Measurements from ENCODE around the gene SUSD4. TPM values are rescaled to one million over a fixed set of nuclear protein-coding genes. Genes with fewer than 3 reads are reported as not detected.

The SUSD4 gene
- polyA plus RNA-seq, 2 of the 4 experiments (the other 2 are of a cell fraction): 0.61 to 0.85 TPM

DNA sequence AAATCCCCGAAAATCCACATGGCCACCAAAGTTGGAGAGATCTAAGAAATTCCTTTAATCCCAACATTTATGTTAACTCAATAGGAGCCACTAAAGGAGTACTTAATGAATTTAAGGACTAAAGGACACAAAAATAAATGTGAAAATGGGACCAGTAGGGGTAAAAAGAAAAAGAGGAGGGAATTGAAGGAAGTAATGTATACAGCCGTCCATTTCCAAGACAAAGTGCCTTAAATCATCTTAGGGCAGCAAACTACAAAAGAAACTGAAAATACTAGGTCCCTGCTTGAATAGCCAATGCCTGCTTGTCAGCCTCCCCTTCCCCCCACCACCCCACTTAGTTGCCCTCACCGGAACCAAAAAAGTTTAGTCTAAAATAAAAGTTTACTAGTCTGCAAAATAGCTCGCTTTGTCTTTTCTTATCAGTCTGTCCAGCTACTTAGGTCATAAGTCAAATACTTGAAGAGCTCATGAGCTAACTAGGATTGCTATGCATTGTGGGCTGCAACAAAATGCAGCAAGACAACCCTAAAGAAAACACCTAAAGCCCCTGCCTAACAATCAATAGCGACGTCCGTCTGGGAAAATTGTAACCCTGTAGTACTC lies 154.6 kb downstream of the SUSD4 start:
- ATAC-seq (no peak), FAIRE-seq (no peak)
- CTCF ChIA-PET: no interaction called here

GRCh38 chr1:223208164-223209076 lies 155.6 kb downstream of the SUSD4 start:
- FAIRE-seq (no peak), DNase-seq (ENCODE audit: low read depth in 1 of 2, low spot score in 1 of 2) (no peak), ATAC-seq (no peak)
- no peaks in the 10 kb centered on the region for H3K4me1 ChIP-seq
- no peaks in the 10 kb centered on the region for H3K9me3 ChIP-seq
- no peak overlapping the region for H3K4me2 ChIP-seq
- no peak overlapping the region for H3K27ac ChIP-seq
- WGBS (ENCODE audit: missing lambda C conversion rate): 69% methylated on average over 13 of the region's 13 CpGs
- CTCF ChIA-PET: no interaction called here
- no peak overlapping the region for H3K4me3 ChIP-seq
- TF ChIP-seq SMC3 (IDR thresholded peaks at IDR 0.05) (no peak), ZFP36 (IDR thresholded peaks at IDR 0.05; ENCODE audit: borderline replicate concordance, partially characterized antibody) (no peak), FOSB (CRISPR knock-in tag; IDR thresholded peaks at IDR 0.05) (no peak), RNF2 (IDR thresholded peaks at IDR 0.05; ENCODE audit: borderline replicate concordance, low read depth) (no peak), HOXB13 (CRISPR knock-in tag; IDR thresholded peaks at IDR 0.05; ENCODE audit: low read depth) (no peak), NFE2L2 (conservative IDR thresholded peaks at IDR 0.05; ENCODE audit: low read length) (no peak), ATOH8 (CRISPR knock-in tag; IDR thresholded peaks at IDR 0.05; ENCODE audit: low read depth) (no peak), RFX5 (IDR thresholded peaks at IDR 0.05) (no peak), PHF8 (IDR thresholded peaks at IDR 0.05; ENCODE audit: borderline replicate concordance, low read depth) (no peak), CBX2 (IDR thresholded peaks at IDR 0.05; ENCODE audit: borderline replicate concordance, low read depth) (no peak)
- TF ChIP-seq, protein P1, sequence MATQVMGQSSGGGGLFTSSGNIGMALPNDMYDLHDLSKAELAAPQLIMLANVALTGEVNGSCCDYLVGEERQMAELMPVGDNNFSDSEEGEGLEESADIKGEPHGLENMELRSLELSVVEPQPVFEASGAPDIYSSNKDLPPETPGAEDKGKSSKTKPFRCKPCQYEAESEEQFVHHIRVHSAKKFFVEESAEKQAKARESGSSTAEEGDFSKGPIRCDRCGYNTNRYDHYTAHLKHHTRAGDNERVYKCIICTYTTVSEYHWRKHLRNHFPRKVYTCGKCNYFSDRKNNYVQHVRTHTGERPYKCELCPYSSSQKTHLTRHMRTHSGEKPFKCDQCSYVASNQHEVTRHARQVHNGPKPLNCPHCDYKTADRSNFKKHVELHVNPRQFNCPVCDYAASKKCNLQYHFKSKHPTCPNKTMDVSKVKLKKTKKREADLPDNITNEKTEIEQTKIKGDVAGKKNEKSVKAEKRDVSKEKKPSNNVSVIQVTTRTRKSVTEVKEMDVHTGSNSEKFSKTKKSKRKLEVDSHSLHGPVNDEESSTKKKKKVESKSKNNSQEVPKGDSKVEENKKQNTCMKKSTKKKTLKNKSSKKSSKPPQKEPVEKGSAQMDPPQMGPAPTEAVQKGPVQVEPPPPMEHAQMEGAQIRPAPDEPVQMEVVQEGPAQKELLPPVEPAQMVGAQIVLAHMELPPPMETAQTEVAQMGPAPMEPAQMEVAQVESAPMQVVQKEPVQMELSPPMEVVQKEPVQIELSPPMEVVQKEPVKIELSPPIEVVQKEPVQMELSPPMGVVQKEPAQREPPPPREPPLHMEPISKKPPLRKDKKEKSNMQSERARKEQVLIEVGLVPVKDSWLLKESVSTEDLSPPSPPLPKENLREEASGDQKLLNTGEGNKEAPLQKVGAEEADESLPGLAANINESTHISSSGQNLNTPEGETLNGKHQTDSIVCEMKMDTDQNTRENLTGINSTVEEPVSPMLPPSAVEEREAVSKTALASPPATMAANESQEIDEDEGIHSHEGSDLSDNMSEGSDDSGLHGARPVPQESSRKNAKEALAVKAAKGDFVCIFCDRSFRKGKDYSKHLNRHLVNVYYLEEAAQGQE (IDR thresholded peaks at IDR 0.05): no peak
- POLR2A ChIA-PET: no interaction called here

More for the DNA sequence above, 154.6 kb downstream of the SUSD4 start:
- DNase-seq (ENCODE audit: low read depth in 1 of 2, low spot score in 1 of 2): no peak
- Histone ChIP-seq H3K9me3 (no peaks in the 10 kb centered on the region), H3K4me3 (no peak overlapping the region), H3K4me2 (no peak overlapping the region), H3K27ac (no peak overlapping the region), H3K4me1 (no peaks in the 10 kb centered on the region)
- POLR2A ChIA-PET: no interaction called here
- 71% methylated on average over 7 of the region's 7 CpGs for WGBS (ENCODE audit: missing lambda C conversion rate)
- no peak for TF ChIP-seq E2F6 (IDR thresholded peaks at IDR 0.05; ENCODE audit: borderline replicate concordance, low read depth)
- TF ChIP-seq SMC3 (IDR thresholded peaks at IDR 0.05): no peak
- no peak for TF ChIP-seq HOXB5 (CRISPR knock-in tag; IDR thresholded peaks at IDR 0.05)
- no peak for TF ChIP-seq FOSB (CRISPR knock-in tag; IDR thresholded peaks at IDR 0.05)
- no peak for TF ChIP-seq TFCP2L1 (CRISPR knock-in tag; IDR thresholded peaks at IDR 0.05)
- no peak for TF ChIP-seq NR3C1 (IDR thresholded peaks at IDR 0.05)
- TF ChIP-seq, protein P2, sequence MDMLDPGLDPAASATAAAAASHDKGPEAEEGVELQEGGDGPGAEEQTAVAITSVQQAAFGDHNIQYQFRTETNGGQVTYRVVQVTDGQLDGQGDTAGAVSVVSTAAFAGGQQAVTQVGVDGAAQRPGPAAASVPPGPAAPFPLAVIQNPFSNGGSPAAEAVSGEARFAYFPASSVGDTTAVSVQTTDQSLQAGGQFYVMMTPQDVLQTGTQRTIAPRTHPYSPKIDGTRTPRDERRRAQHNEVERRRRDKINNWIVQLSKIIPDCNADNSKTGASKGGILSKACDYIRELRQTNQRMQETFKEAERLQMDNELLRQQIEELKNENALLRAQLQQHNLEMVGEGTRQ (IDR thresholded peaks at IDR 0.05): no peak

All from A549 (cell line).